Mammary epithelial cell (primary cell): Measurements from ENCODE around the gene PLA2G6.

Experiments used
- CTCF ChIP-seq, 2 donors: IDR thresholded peaks in 1 of 2; conservative IDR thresholded peaks in 1 of 2; 2 replicates each; pipeline ENCODE4 v1.5.1; 2011 to 2012; ENCODE audit warnings: inconsistent platforms in 2 of 2, low read length in 2 of 2, mild to moderate bottlenecking in 2 of 2, control low read depth in 1 of 2, low read depth in 1 of 2; ENCODE audit not compliant: insufficient read depth in 1 of 2; ENCODE audit errors: extremely low read depth in 1 of 2
- EZH2 ChIP-seq: IDR thresholded peaks from 2 replicates; pipeline ENCODE4 v1.6.1; 2012; ENCODE audit warnings: low read length, inconsistent platforms, borderline replicate concordance

- TF ChIP-seq CTCF (conservative IDR thresholded peaks at IDR 0.05 in 1 of 2, IDR thresholded peaks at IDR 0.05 in 1 of 2; ENCODE audit: extremely low read depth in 1 of 2, insufficient read depth in 1 of 2, low read depth in 1 of 2, low read length in 2 of 2) (no peak), EZH2 (no peak)
Observed at GRCh38 chr22:38083931-38084631, 97.5 kb downstream of the PLA2G6 start, which contains the start of gene SLC16A8.
